GM18520 (cell line): ENCODE data around the gene PDK4.
"Not testable (repeated sequence)": the region's sequence is repeated elsewhere in the genome, so short reads cannot be mapped to it uniquely, and the experiment has no call there.

Experiments used
- ATAC-seq: cut with Tn5 transposase; IDR thresholded peaks from one replicate; pipeline ENCODE4 v1.9.1; 2021; ENCODE audit not compliant: unreplicated experiment

PDK4 gene

DNA sequence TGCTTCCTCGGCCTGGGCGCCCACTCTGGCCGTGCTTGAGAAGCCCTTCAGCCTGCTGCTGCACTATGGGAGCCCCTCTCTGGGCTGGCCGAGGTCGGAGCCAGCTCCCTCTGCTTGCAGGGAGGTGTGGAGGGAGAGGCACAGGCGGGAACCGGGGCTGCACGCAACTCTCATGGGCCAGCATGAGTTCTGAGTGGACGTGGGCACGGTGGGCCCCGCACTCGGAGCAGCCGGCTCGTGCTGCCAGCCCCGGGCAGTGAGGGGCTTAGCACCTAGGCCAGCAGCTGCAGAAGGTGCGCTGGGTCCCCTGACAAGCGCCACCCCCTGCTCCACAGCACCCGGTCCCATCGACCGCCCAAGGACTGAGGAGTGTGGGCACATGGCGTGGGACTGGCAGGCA lies 9.0 kb upstream of the PDK4 start:
- ATAC-seq = no peak

DNA sequence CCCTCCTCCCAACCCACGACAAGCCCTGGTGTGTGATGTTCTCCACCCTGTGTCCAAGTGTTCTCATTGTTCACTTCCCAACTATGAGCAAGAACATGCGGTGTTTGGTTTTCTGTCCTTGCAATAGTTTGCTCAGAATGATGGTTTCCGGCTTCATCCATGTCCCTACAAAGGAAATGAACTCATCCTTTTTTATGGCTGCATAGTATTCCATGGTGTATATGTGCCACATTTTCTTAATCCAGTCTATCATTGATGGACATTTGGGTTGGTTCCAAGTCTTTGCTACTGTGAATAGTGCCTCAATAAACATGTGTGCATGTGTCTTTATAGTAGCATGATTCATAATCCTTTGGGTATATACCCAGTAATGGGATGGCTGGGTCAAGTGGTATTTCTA lies 8.5 kb upstream of the PDK4 start:
- ATAC-seq = not testable (repeated sequence)

- not testable (repeated sequence) for ATAC-seq
These were observed 8.1 kb upstream of the PDK4 start for GRCh38 chr7:95604397-95604796.

DNA sequence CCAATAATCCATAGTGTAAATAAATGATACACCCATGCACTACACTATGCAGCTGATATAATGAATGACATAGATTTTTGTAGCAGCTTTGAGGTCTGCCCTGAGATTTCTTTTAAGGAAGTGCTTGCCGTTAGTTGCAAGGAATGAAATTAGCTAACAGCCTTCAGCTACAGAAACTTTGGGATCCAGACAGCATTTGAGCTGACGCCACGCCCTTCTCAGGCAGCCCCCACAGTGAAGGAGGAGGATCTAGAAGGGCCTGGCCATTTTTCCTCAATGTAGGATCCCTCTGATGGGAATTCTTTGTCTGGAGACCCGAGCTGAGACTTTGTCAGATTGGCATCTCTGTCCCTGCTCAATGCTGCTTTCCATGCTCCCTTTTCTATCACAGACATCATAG lies 6.1 kb upstream of the PDK4 start:
- no peak for ATAC-seq

DNA sequence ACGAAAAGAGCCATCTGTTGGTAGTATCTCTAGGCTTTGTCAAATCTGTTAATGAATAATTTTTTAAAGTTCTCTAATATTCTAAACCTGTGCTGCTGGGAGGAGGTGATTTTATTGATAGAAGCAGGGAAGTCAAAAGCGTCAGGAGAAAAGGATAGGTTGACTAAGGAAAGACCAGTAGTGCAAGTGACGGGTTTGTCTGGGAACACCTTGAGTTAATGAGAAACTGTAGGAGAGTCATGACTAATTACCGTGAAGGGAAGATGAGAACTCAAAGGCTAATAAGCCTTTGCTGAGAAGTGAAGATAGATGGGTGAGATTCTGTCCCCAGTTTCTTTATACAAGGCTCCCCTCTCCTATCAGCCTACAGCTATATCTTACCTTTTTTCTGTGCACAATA lies 5.0 kb upstream of the PDK4 start:
- no peak for ATAC-seq

- ATAC-seq = no peak
These were observed 2.8 kb upstream of the PDK4 start for GRCh38 chr7:95599069-95599468.

- no peak for ATAC-seq
These were observed 2.2 kb upstream of the PDK4 start for GRCh38 chr7:95598511-95598910.

- ATAC-seq = no peak
These were observed 544 bp downstream of the PDK4 start for GRCh38 chr7:95595746-95596197.

- ATAC-seq = no peak
These were observed 2.1 kb downstream of the PDK4 start for GRCh38 chr7:95594185-95594584.

DNA sequence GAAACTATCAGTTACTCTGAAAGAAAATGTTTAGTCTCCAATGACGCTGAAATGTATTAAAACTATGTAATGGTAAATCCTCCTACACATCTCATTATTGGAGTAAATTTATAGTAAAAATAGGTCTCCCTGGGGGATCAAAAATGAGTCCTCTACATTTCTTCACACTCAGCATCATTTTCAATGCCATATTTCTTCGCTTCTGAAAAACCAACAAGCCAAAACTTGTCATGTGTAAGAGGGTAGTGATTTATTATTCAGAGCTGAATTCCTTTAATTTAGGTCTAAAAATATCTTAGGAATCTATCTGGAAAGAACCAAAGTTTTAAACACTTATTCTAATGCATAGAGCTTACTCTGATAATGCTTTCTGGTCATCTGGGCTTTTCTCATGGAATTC lies 3.0 kb downstream of the PDK4 start:
- ATAC-seq = no peak

- ATAC-seq = no peak
These were observed 3.7 kb downstream of the PDK4 start for GRCh38 chr7:95592570-95592969.

GRCh38 chr7:95590387-95591248 lies 5.7 kb downstream of the PDK4 start:
- ATAC-seq = no peak

DNA sequence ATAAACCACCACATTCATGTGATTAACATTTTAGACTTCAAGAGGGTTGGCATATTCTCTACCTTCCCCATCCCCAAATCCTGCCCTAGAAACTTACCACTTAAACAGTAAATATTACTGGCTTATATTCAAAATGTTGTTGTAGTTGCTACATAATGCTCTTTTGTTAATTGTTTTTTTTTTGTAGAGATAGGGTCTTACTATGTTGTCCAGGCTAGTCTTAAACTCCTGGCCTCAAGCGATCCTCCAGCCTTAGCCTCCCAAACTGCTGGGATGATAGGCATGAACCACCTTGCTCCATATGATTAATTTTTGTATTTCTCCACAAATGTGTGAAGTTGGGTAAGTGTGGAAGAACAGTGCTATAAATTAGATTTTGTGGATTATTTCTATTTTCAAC lies 6.5 kb downstream of the PDK4 start:
- no peak for ATAC-seq

GRCh38 chr7:95589031-95589430 lies 7.3 kb downstream of the PDK4 start:
- ATAC-seq = no peak

- no peak for ATAC-seq
These were observed 9.4 kb downstream of the PDK4 start for GRCh38 chr7:95586951-95587301.

- ATAC-seq = no peak
These were observed 10.9 kb downstream of the PDK4 start for GRCh38 chr7:95585426-95585789.

- ATAC-seq = no peak
These were observed 11.4 kb downstream of the PDK4 start for GRCh38 chr7:95584769-95585425.

DNA sequence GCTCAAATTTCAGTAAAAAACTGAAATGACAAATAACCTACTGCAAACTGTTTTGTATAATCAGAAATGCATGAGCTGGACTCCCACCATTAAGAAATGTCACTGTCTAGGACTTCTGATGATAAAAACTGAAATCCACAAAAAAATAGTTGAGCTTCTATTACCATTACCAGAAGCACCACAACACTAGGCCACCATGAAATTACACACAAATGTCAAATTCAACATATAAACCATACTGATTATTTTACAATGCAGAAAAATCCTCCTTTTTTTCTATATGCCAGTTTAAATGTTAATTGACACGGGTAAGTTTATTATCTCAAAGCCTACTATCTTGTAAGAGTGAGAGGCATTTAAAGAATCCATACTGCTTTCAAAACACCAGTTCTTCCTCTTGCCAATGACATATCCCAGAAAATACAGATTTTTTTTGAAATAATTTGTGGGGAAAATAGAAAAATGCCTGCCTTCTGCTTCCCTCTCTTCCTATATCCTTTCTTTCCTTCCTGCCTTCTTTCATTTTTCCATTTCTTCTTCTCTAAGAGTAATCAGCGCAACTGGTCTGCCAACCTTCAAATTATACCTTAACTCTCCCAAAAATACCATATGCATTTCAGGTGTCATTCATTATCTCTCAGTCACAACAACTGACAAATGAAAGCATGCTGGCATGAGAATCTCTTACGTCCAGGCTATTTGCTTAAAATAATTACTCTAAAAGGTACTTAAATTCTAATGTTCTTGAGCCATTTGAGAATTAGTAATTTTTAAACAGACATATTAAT lies 12.3 kb downstream of the PDK4 start:
- ATAC-seq = no peak

DNA sequence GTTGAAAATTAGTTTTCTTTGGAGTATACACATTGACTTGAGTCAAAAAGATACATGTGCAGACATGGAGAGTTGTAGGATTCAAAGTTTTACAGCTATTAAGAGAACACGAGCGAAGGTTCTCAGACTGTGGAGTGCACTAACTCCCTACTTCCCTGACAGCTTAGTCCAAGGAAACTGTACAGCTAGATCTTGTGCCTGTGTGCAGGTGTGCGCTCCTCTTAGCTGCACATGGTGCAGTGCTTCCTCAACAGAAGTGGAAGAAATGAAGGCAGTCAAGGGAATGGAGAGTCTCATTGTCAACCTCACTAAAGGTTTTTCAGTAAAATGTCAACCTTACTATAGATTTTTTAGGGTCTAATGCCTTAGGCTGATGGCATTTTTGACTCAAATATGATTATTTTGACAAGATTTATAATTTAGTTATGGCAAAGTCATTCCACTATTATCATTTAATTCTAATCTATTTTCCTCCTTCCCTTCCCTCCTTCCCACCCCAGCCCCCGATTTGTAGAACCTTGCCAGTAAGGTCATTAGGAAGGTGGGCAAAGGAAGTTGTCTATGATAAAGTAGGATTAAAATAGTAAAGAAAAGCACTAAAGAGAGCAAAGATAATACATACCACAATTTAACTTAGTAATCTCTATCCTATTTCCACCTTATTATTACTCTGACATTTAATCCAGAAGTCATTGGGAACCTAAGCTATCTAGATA lies 13.6 kb downstream of the PDK4 start:
- no peak for ATAC-seq

DNA sequence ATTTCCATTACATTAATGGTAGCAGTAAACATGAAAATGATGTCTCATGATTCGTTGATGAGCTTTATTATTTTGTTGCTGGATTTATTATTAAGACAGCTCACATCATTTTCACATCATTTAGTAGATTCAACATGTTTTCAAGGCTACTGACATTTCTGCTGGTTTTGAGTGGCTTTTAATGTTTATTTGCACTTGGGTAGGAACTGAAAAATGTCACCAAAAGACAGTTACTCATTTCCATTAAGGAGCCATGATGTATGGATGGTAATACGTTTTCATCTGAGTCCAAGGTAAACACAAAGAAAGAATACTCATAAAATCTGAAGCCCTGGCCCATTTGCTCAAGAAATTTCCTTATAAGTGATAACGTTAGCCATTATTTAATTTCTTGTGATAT lies 14.8 kb downstream of the PDK4 start:
- no peak for ATAC-seq

GRCh38 chr7:95579318-95579717 lies 17.0 kb downstream of the PDK4 start:
- ATAC-seq = no peak
